Right atrium auricular region (tissue), 2 donors: Measurements from ENCODE around the gene PGLYRP2. TPM values are rescaled to one million over a fixed set of nuclear protein-coding genes. Genes with fewer than 3 reads are reported as not detected.

Experiments used
- DNase-seq: peaks from one replicate; pipeline ENCODE4 v3.0.0-alpha.2; 2019; ENCODE audit warnings: low spot score
- H3K27ac ChIP-seq, 2 donors: fragments of 200-600 bp; sonication (generic); 1 replicate in 1 of 2; 2 replicates in 1 of 2; pipeline ENCODE4 v1.5.1; 2016 to 2019
- H3K27me3 ChIP-seq, 2 donors: fragments of 200-600 bp; sonication (generic); one replicate each; pipeline versions ENCODE4 v1.5.1 to v1.6.0; 2017 to 2019
- H3K36me3 ChIP-seq: fragments of 200-600 bp; sonication (generic); one replicate; pipeline ENCODE4 v1.5.1; 2016
- H3K4me1 ChIP-seq, 2 donors: fragments of 200-600 bp; sonication (generic); one replicate each; pipeline versions ENCODE4 v1.5.1 to v1.6.0; 2017 to 2019
- H3K4me3 ChIP-seq, 2 donors: fragments of 200-600 bp; sonication (generic); 1 replicate in 1 of 2; 2 replicates in 1 of 2; pipeline ENCODE4 v1.5.1; 2017 to 2019; ENCODE audit warnings: mild to moderate bottlenecking in 1 of 2, moderate library complexity in 1 of 2
- H3K9me3 ChIP-seq, 2 donors: fragments of 200-600 bp; sonication (generic); one replicate each; pipeline ENCODE4 v1.5.1; 2019
- total RNA-seq, 2 donors: library from RNA; depleted of rRNA; stranded (reverse); fragments of >200 nt; gene quantifications; one replicate each; pipeline ENCODE4 v1.1.0, GENCODE V29; 2016
- TF ChIP-seq, protein P1 (sequence below), 2 donors: fragments of 200-600 bp; sonication (generic); IDR thresholded peaks; one replicate each; pipeline ENCODE4 v1.5.1; 2019; ENCODE audit warnings: antibody characterized with exemption in 2 of 2

The PGLYRP2 gene
- total RNA-seq, 2 donors from 2014 or later, result not detected

DNA sequence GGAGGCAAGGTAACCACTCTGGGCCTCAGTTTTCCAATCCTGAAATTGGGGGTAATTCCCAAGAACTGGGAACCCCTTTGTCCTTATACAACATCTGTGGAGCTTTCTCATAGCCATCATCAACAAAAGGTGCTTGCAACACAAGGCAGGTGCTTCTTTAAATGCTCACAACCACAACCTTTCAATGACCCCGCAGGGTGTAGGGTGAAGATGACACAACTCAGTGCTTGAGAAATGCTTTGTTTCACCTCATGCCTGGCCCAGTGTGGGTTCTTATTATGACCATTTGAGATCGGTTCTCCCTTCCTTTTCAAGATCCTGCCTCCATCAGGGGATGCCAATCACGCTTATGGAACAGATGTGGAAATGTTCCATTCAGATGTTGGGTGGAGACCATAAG is 38.0 kb downstream of the PGLYRP2 start:
- TF ChIP-seq, protein P1, sequence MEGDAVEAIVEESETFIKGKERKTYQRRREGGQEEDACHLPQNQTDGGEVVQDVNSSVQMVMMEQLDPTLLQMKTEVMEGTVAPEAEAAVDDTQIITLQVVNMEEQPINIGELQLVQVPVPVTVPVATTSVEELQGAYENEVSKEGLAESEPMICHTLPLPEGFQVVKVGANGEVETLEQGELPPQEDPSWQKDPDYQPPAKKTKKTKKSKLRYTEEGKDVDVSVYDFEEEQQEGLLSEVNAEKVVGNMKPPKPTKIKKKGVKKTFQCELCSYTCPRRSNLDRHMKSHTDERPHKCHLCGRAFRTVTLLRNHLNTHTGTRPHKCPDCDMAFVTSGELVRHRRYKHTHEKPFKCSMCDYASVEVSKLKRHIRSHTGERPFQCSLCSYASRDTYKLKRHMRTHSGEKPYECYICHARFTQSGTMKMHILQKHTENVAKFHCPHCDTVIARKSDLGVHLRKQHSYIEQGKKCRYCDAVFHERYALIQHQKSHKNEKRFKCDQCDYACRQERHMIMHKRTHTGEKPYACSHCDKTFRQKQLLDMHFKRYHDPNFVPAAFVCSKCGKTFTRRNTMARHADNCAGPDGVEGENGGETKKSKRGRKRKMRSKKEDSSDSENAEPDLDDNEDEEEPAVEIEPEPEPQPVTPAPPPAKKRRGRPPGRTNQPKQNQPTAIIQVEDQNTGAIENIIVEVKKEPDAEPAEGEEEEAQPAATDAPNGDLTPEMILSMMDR (IDR thresholded peaks at IDR 0.05), result no peak
- H3K4me3 ChIP-seq, result no peak overlapping the region

DNA sequence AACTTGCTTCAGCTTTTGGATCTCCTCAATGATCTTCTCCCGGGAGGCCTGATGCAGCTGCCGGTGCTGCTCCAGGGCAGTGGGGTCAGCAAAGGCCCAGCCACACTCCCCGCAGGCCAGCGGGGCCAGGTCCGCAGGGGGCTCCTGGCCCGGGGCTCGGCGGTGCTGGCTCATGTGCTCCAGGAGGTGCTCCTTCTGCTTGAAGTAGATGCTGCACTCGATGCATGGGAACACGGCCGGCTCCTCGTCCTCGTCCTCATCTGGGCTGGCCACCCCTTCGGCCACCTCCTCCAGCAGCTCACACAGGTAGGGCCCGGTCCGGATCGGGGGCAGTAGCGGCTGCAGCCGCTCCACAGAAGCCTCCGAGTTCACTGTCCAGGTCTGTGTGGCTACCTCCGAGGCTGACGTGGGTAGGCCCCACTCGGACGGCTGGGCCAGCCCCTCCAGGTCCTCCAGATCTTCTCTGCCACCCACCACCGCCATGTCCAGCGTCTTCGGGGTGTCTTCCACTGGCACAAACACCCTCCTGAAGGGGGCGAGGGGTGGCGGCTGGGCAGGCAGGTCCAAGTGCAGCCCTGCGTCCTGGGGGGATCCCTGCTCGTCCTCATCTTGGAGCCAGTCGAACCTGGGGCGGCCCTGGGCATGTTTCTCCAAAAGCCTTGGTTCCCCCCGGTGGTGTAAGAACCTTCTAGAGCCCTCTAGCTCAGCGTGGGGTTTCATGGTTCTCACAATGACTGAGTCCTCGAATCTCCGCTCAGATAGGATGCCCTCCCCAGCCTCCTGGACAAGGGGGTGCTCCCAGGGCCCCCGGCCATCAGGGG is 39.3 kb downstream of the PGLYRP2 start:
- TF ChIP-seq, protein P1 (IDR thresholded peaks at IDR 0.05), result no peak
- H3K4me3 ChIP-seq, result no peak overlapping the region
- H3K4me1 ChIP-seq, result peaks cover 0 to 16% of the 10 kb centered on the region in 2 donors
- H3K27me3 ChIP-seq, result no peaks in the 10 kb centered on the region
- no peak for DNase-seq
- no peak overlapping the region for H3K27ac ChIP-seq
- H3K9me3 ChIP-seq, result no peaks in the 10 kb centered on the region
- peaks cover 4% of the 10 kb centered on the region for H3K36me3 ChIP-seq

More for the DNA sequence above, 38.0 kb downstream of the PGLYRP2 start:
- no peaks in the 10 kb centered on the region for H3K9me3 ChIP-seq
- H3K4me1 ChIP-seq, result peaks cover 0 to 28% of the 10 kb centered on the region in 2 donors
- peaks cover 4% of the 10 kb centered on the region for H3K36me3 ChIP-seq
- DNase-seq, result no peak
- no peak overlapping the region for H3K27ac ChIP-seq
- H3K27me3 ChIP-seq, result no peaks in the 10 kb centered on the region

- no peak for DNase-seq
- H3K27ac ChIP-seq, result no peak overlapping the region
- H3K4me1 ChIP-seq, result peaks cover 0 to 8% of the 10 kb centered on the region in 2 donors
- peaks cover 4% of the 10 kb centered on the region for H3K36me3 ChIP-seq
- TF ChIP-seq, protein P1 (IDR thresholded peaks at IDR 0.05), result no peak
- no peaks in the 10 kb centered on the region for H3K27me3 ChIP-seq
- H3K9me3 ChIP-seq, result no peaks in the 10 kb centered on the region
- H3K4me3 ChIP-seq, result no peak overlapping the region
Observed at GRCh38 chr19:15439078-15439799, 40.1 kb downstream of the PGLYRP2 start.

GRCh38 chr19:15438577-15438976 is 40.7 kb downstream of the PGLYRP2 start:
- Histone ChIP-seq H3K27ac (no peak overlapping the region), H3K4me1 (peaks cover 0 to 3% of the 10 kb centered on the region in 2 donors), H3K9me3 (no peaks in the 10 kb centered on the region), H3K36me3 (peaks cover 4% of the 10 kb centered on the region), H3K4me3 (no peak overlapping the region), H3K27me3 (no peaks in the 10 kb centered on the region)
- TF ChIP-seq, protein P1 (IDR thresholded peaks at IDR 0.05), result no peak
- DNase-seq, result no peak

- Histone ChIP-seq H3K9me3 (no peaks in the 10 kb centered on the region), H3K27ac (no peak overlapping the region), H3K27me3 (no peaks in the 10 kb centered on the region), H3K4me1 (peaks cover 0 to 7% of the 10 kb centered on the region in 2 donors), H3K4me3 (no peak overlapping the region), H3K36me3 (peaks cover 4% of the 10 kb centered on the region)
- DNase-seq, result no peak
- TF ChIP-seq, protein P1 (IDR thresholded peaks at IDR 0.05), result no peak
Observed at GRCh38 chr19:15438124-15438496, 41.2 kb downstream of the PGLYRP2 start.
